Coronary artery (tissue), 2 donors: ENCODE measurements around the gene SNRNP48.

Source experiments
- DNase-seq: peaks from one replicate; pipeline ENCODE4 v3.0.0-alpha.2; 2017; ENCODE audit warnings: low spot score
- H3K27ac ChIP-seq, 2 donors: fragments of 200-600 bp; sonication (generic); one replicate each; pipeline ENCODE4 v1.5.1; 2016 to 2019
- H3K4me3 ChIP-seq: fragments of 200-600 bp; sonication (generic); 2 replicates; pipeline ENCODE4 v1.5.1; 2016; ENCODE audit warnings: mild to moderate bottlenecking, moderate library complexity
- CTCF ChIP-seq: fragments of 200-600 bp; sonication (generic); IDR thresholded peaks from one replicate; pipeline ENCODE4 v1.5.1; 2019; ENCODE audit warnings: antibody characterized with exemption

SNRNP48 gene

GRCh38 chr6:7569082-7569481, 20.9 kb upstream of the SNRNP48 start:
- H3K27ac ChIP-seq, result no peak overlapping the region
- no peak for DNase-seq
- H3K4me3 ChIP-seq, result no peak overlapping the region
- no peak for TF ChIP-seq CTCF

- Histone ChIP-seq H3K27ac (no peak overlapping the region), H3K4me3 (no peak overlapping the region)
- no peak for DNase-seq
- TF ChIP-seq CTCF, result no peak
These were observed 17.6 kb upstream of the SNRNP48 start for GRCh38 chr6:7572213-7572943.

- no peak for DNase-seq
- no peak overlapping the region for H3K27ac ChIP-seq
- no peak overlapping the region for H3K4me3 ChIP-seq
- no peak for TF ChIP-seq CTCF
These were observed 15.5 kb upstream of the SNRNP48 start for GRCh38 chr6:7574500-7574899.

GRCh38 chr6:7578516-7578915, 11.5 kb upstream of the SNRNP48 start:
- no peak for DNase-seq
- TF ChIP-seq CTCF, result no peak
- no peak overlapping the region for H3K4me3 ChIP-seq
- no peak overlapping the region for H3K27ac ChIP-seq

GRCh38 chr6:7578931-7579330, 11.1 kb upstream of the SNRNP48 start:
- Histone ChIP-seq H3K4me3 (no peak overlapping the region), H3K27ac (no peak overlapping the region)
- no peak for TF ChIP-seq CTCF
- no peak for DNase-seq

GRCh38 chr6:7579851-7580250, 10.1 kb upstream of the SNRNP48 start:
- no peak for DNase-seq

More at GRCh38 chr6:7579851-7580250, 10.1 kb upstream of the SNRNP48 start:
- no peak for TF ChIP-seq CTCF
- Histone ChIP-seq H3K4me3 (no peak overlapping the region), H3K27ac (no peak overlapping the region)
